ENCODE results near the gene ITM2A.
A peak's percentile ranks its signal among the peaks of the same experiment; 100 is the strongest.

The ITM2A gene

DNA sequence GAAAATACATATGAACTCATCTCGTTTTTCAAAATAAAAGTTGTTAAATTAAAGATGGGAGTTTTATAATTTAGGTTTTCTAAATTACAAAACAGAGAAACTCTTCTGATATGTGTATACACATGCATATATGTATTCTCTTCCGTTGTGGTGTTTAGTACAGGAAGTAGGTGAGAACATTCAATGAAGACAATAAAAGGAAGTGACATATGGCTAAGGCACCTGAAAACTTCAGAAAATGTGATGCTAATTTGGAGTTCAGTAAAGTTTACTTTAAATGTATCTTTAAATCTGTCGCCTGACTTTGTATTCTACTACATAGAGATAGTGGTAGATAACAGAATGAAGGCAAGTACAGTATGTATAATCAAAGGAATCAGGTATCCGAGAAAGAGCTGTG is 33.5 kb upstream of the ITM2A start:
- H3K27ac ChIP-seq = no peak overlapping the region
- TF ChIP-seq ZFX (IDR thresholded peaks at IDR 0.05; ENCODE audit: borderline replicate concordance) = no peak
- TF ChIP-seq, protein P1, sequence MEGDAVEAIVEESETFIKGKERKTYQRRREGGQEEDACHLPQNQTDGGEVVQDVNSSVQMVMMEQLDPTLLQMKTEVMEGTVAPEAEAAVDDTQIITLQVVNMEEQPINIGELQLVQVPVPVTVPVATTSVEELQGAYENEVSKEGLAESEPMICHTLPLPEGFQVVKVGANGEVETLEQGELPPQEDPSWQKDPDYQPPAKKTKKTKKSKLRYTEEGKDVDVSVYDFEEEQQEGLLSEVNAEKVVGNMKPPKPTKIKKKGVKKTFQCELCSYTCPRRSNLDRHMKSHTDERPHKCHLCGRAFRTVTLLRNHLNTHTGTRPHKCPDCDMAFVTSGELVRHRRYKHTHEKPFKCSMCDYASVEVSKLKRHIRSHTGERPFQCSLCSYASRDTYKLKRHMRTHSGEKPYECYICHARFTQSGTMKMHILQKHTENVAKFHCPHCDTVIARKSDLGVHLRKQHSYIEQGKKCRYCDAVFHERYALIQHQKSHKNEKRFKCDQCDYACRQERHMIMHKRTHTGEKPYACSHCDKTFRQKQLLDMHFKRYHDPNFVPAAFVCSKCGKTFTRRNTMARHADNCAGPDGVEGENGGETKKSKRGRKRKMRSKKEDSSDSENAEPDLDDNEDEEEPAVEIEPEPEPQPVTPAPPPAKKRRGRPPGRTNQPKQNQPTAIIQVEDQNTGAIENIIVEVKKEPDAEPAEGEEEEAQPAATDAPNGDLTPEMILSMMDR (IDR thresholded peaks at IDR 0.05) = no peak

GRCh38 chrX:79375340-79375739 is 8.2 kb upstream of the ITM2A start:
- H3K27ac ChIP-seq = peak overlapping the region; percentile 86
- no peak for TF ChIP-seq ZFX (IDR thresholded peaks at IDR 0.05; ENCODE audit: borderline replicate concordance)
- TF ChIP-seq, protein P1 (IDR thresholded peaks at IDR 0.05) = no peak

GRCh38 chrX:79371640-79372039 is 4.5 kb upstream of the ITM2A start:
- TF ChIP-seq ZFX (IDR thresholded peaks at IDR 0.05; ENCODE audit: borderline replicate concordance) = no peak
- TF ChIP-seq, protein P1 (IDR thresholded peaks at IDR 0.05) = no peak
- no peak overlapping the region for H3K27ac ChIP-seq

DNA sequence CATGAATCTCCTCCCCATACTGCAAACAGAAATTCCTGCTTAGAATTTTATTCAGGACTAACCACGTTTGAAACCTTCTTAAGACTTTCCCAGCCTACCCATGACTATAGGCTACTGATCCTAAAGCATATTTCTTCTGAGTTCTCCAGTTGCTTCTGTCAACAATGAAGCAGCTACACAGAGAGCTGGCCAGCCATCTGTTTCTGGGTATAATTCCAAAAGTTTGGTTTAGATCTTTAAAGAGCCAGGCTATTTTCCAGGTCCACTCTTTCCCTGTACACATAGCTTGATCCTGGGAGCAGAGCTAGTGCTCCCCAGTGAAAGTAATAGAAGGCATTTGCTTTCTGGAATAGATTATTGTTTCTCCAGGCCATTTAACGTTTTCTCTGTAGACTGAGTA is 4.0 kb upstream of the ITM2A start:
- TF ChIP-seq, protein P1 (IDR thresholded peaks at IDR 0.05) = no peak
- TF ChIP-seq ZFX (IDR thresholded peaks at IDR 0.05; ENCODE audit: borderline replicate concordance) = no peak
- no peak overlapping the region for H3K27ac ChIP-seq

- no peak overlapping the region for H3K27ac ChIP-seq
- TF ChIP-seq, protein P1 (IDR thresholded peaks at IDR 0.05) = no peak
- no peak for TF ChIP-seq ZFX (IDR thresholded peaks at IDR 0.05; ENCODE audit: borderline replicate concordance)
Measured at GRCh38 chrX:79369871-79370270, 2.7 kb upstream of the ITM2A start.

- TF ChIP-seq, protein P1 (IDR thresholded peaks at IDR 0.05) = no peak
- no peak for TF ChIP-seq ZFX (IDR thresholded peaks at IDR 0.05; ENCODE audit: borderline replicate concordance)
- no peak overlapping the region for H3K27ac ChIP-seq
Measured at GRCh38 chrX:79368441-79368840, 1.3 kb upstream of the ITM2A start.

GRCh38 chrX:79367907-79368306 is 773 bp upstream of the ITM2A start:
- H3K27ac ChIP-seq = no peak overlapping the region
- no peak for TF ChIP-seq ZFX (IDR thresholded peaks at IDR 0.05; ENCODE audit: borderline replicate concordance)
- TF ChIP-seq, protein P1 (IDR thresholded peaks at IDR 0.05) = no peak

Measured in 22Rv1 (cell line).